Stimulated activated CD4-positive, alpha-beta T cell treated with anti-CD3 and anti-CD28 coated beads, Interleukin-12 subunit alpha, Interleukin-12 subunit beta, amount 100 ng/mL, for 4 hours (primary cell): ENCODE results near the gene RABL6.
A peak's percentile ranks its signal among the peaks of the same experiment; 100 is the strongest.
"Not testable (repeated sequence)": the region's sequence is repeated elsewhere in the genome, so short reads cannot be mapped to it uniquely, and the experiment has no call there.

Experiments
- DNase-seq: peaks from one replicate; pipeline ENCODE4 v3.0.0-alpha.2; 2020

The RABL6 gene

DNA sequence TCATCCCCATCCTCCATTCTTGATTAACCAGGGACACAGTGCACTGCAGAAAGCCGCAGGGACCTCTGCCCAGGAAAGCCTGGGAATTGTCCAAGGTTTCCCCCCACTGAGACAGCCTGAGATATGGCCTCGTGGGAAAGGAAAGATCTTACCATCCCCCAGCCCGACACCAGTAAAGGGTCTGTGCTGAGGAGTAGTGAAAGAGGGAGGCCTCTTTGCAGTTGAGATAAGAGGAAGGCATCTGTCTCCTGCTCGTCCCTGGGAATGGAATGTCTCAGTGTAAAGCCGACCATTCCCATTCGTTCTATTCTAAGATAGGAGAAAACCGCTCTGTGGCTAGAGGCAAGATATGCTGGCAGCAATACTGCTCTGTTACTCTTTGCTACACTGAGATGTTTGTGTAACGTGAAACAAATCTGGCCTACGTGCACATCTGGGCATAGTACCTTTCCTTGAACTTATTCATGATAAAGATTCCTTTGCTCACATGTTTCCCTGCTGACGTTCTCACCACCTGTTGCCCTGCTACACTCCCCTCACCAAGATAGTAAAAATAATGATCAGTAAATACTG, 10.9 kb upstream of the RABL6 start:
- DNase-seq = not testable (repeated sequence)

DNA sequence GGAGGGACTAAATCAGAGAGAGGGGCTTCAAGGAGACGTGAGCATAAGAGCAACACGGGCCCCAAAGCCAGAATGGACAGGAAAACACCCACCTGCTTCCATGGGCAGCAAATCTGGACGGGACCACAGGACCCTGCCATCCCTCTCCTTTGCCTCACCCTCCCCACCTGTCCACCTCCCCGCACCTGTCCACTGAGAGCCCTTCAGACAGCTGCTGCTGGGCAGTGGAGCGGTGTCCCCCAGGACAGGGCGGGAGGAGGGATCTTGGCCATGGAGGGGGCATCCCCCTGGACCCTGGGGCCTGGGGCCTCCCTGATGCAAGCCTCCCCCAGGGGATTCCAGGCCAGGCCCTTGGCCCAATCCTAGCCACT, 9.1 kb upstream of the RABL6 start:
- no peak for DNase-seq

DNA sequence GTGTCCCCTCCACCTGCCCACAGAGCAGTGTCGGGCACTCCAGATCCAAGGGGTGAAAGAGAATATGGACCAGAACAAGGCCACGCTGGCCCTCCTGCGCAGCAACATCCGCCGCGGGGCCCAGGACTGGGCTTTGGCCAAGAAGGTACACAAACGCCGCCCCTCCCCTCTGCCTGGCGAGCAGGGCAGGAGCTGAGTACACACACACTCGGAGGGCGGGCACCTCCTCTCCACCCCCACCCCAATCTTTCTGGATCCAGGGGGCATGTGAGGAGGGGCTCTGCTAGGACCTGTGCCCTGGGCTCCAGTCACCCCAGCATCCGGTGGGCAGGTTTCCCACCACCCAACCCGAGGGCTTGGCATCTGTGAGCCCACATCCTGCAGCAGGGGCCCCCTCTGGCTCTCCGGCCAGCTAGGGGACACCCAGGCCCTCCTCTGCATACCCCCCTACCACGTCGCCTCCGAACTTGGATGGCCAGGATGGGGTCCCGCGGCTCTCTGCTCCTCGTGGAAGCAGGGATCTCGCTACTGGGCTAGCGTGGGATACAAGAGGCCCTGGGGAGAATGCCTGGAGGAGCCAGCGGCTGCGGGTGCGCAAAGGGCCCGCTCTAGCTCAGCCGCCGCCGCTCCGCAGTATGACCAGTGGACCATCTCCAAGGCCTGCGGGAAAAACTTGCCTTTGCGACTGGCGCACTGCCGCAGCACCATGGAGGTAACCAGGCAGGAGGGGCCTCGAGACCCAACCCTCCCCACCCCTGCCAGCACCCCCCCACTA, 8.5 kb upstream of the RABL6 start:
- no peak for DNase-seq

GRCh38 chr9:136799854-136800657, 7.7 kb upstream of the RABL6 start:
- DNase-seq = peak; percentile 90

DNA sequence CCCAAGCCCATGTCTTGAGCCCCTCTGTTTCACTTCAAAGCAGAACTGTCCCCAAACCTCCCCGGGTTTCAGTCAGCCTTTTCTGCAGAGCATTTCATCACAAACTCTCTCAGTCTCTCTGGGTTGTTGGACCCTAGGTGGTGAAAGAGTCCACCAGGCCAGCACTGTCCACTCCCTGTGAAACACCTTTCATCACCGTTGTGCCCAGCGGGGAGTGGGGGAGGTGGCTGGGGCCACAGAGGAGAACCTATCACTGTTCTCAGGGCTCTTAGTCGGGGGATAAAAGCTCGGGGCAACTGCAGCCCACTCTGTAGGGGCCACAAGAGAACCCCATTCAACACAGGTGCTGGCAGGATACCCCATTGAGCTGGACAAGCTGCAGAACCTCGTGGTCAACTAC, 5.4 kb upstream of the RABL6 start:
- DNase-seq = no peak

DNA sequence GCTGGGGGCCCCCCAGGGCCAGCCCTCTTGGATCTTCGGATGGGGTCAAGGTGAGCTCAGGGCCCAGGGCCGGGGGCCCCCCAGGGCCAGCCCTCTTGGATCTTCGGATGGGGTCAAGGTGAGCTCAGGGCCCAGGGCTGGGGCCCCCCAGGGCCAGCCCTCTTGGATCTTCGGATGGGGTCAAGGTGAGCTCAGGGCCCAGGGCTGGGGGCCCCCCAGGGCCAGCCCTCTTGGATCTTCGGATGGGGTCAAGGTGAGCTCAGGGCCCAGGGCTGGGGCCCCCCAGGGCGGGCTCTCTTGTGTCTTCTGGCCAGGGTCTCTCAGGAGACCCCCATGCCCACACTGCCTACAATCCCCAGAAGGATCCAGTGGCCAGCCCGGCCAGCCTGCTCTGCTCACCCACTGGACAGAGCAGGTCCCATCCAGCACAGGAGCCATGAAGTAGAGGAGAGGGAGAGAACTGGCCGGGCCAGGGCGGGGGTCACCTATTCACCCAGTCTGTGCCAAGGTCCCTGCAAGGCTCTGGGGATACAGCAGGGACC, 4.7 kb upstream of the RABL6 start:
- not testable (repeated sequence) for DNase-seq

DNA sequence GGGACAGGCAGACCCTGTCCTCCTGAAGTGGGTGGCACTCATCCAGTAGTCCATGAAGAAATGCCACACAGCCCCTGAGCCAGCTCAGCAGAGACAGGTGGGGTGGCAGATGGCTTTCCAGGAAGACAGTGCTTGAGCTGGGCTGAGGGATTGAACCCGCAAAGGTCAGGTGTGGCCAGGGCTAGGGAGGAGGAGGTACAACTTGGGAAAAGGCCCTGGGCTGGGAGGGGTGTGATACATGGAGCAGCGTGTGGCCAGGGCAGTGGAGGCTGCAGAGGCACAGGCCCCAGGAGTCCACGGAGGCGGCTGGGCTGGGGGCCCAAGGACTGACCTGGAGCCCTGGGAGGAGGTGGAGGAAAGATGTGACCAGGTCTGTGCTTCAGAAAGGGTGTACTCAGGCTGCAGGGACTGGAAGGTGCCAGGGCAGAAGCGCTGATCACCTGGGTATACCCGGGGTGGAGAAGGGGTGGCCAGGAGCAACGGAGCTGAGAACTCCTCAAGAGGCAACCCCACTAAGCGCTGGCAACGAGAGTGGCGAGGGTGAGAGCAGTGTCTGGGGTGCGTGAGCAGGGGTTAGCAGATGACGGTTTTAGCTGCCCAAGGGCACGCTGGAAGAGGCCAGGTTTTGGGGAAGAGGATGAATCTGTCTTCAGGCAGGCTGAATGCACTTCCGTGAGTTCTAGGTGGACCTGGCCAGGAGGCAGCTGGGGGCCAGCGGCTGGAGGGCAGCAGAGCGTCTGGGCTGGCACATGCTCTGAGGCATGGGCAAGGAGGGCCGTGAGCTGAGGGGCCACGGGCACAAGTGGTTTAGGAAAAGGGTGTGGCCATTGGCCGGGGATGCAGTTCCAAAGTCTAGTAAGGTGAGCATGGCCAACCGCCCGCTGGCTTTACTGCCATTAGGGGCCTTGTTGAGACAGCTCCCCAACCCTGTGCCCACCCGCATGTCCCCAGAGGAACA, 3.9 kb upstream of the RABL6 start:
- DNase-seq = no peak

DNA sequence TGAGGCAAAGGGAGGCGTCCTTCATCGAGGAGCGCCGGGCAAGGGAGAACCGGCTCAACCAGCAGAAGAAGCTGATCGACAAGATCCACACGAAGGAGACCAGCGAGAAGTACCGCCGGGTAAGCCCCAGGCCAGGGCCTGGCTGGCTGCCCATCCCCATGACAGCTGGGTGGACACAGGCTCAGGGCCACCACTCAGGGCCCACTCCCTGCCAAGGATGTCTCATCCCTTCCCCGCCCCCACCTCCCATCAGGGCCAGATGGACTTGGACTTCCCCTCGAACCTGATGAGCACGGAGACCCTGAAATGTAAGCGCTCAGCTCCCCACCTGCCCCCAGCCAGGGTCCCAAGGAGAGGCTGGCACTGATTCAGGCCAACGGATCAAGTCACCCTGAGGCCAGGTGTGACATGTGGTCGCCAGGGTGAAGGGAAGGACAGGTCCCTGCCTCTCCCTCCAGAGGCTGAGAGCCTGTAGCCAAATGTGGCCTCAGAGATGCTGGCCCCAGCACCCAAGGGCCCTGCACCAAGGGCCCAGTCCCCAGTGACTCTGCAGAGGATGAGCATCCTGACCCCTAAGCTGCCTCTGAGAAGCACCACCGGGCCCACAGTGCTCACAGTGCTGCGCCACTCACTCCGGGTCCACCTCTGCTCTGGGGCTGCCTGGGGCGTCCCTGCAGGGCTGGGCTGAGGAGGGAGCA, 3.1 kb upstream of the RABL6 start:
- DNase-seq = no peak

GRCh38 chr9:136805207-136805740, 2.5 kb upstream of the RABL6 start:
- DNase-seq = no peak

DNA sequence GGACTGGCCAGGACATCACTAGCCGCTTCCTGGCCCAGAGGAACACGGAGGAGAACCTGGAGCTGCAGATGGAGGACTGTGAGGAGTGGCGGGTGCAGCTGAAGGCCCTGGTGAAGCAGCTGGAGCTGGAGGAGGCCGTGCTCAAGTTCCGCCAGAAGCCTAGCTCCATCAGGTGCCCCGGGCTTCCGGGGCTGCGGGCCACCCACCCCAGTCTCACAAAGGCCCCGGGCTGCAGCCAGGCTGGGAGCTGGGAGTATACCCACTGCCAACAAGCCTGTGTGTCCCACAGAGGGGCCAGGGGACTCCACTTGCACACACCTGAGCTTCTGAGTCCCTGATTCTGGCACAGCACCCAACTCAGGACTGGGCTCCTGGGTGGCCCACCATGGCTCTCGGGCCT, 1.7 kb upstream of the RABL6 start:
- DNase-seq = no peak

DNA sequence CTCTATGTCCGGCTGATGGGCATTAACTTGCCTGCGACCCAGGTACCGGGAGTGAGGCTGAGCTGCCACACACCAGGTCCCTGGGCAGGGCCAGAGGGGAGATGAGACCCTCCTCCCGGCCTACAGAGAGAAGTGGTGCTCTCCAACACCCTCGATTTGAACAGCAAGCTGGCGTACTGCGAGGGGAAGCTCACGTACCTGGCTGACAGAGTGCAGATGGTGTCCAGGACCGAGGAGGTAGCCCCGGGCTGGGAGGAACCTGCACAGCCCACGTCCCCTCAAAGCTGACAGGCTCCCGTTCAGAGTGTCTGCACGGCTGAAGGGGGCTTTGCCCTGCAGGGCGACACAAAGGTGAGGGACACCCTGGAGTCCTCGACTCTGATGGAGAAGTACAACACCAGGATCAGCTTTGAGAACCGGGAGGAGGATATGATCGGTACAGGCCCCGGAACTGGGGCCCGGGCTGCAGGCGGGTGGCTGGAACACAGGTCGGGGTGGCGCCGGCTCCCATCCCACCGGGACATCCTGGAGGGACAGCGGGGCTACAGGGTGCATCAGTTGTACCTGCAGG, 1.0 kb upstream of the RABL6 start:
- no peak for DNase-seq

- DNase-seq = peak; percentile 52
Measured at GRCh38 chr9:136808075-136808805, 492 bp downstream of the RABL6 start.

DNA sequence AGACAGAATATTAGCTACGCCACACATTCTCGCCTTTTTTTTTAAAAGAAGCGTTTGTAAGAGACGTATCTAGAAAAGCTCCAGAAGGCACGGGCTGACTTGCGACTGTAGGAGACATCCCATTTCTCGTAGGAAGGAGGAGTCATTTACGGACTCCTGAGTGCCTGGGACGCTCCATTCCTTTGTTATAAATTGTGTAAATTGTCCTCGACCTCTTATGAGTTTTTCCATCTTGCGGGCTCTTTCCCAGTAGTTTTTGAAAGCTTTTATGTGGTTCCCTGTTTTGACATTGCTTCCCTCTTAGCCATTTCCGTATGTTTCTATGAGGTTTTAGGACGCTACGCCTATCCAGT, 1.0 kb downstream of the RABL6 start:
- DNase-seq = no peak

- DNase-seq = no peak
Measured at GRCh38 chr9:136814725-136815421, 7.1 kb downstream of the RABL6 start.

GRCh38 chr9:136815422-136815782, 7.7 kb downstream of the RABL6 start:
- DNase-seq = no peak

- no peak for DNase-seq
Measured at GRCh38 chr9:136820971-136821825, 13.4 kb downstream of the RABL6 start.

DNA sequence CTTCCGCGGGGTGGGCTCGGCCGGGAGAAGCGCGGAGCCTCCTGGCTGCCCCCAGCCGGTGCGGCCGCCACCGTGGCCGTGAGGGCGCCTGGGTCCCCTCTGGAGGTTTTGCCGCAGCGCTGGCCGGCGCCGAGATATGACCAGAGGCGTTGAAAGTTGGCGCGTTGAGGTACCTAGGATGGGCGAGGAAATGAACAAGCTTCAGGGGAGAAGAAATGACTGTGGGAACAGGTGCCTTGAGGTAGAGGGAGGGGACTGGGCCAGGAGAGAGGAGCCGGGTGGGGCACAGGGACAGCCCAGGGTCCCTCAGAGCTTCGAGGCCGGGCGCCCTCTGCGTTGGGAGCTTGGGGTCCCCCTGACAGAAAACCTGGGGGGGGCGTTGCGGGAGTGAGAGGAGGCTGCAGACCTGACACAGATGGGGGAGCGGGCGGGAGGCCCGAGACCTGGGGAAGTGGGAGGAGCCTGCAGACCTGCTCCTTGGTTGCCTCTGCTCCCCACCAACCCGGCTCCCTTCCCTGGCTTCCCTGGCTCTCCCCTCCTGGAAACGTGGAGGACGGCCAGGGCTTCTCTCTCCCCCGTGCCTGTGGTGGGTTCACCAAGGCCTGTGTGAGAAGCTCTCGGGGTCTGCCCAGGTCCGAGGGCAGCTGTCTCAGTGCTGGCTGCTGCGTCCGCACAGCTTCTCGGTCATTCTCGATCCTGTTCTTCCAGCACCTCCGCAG, 14.2 kb downstream of the RABL6 start:
- no peak for DNase-seq
